Upper lobe of left lung (tissue), 6 donors: ENCODE results near the gene NXPE3. TPM values are rescaled to one million over a fixed set of nuclear protein-coding genes. Genes with fewer than 3 reads are reported as not detected.

Experiments used
- ATAC-seq, 2 donors: fragments of 200-7000 bp; cut with Tn5 transposase; one replicate each; pipeline ENCODE4 v1.9.1; 2022; ENCODE audit warnings: mild to moderate bottlenecking in 2 of 2, moderate library complexity in 2 of 2; ENCODE audit not compliant: low FRiP score in 2 of 2
- DNase-seq, 2 donors: peaks; one replicate each; pipeline ENCODE4 v3.0.0-alpha.2; 2019 to 2020
- H3K27ac ChIP-seq, 4 donors: fragments of 200-600 bp; sonication (generic); one replicate each; pipeline ENCODE4 v1.5.1; 2016 to 2019
- H3K27me3 ChIP-seq, 4 donors: fragments of 200-600 bp; sonication (generic); one replicate each; pipeline ENCODE4 v1.5.1; 2017 to 2019
- H3K36me3 ChIP-seq, 4 donors: fragments of 200-600 bp; sonication (generic); one replicate each; pipeline ENCODE4 v1.5.1; 2016 to 2019
- H3K4me1 ChIP-seq, 4 donors: fragments of 200-600 bp; sonication (generic); one replicate each; pipeline ENCODE4 v1.5.1; 2018 to 2019
- H3K4me3 ChIP-seq, 4 donors: fragments of 200-600 bp; sonication (generic); one replicate each; pipeline ENCODE4 v1.5.1; 2017 to 2019; ENCODE audit warnings: mild to moderate bottlenecking in 2 of 4, moderate library complexity in 1 of 4
- H3K9me3 ChIP-seq, 4 donors: fragments of 200-600 bp; sonication (generic); one replicate each; pipeline ENCODE4 v1.5.1; 2018 to 2019
- CTCF ChIP-seq, 6 experiments: fragments of 450-650 bp in 4 of 6; fragments of 200-600 bp in 2 of 6; sonication (generic) in 2 of 6; IDR thresholded peaks; one replicate each; pipeline ENCODE4 v1.5.1; 2016 to 2019; ENCODE audit warnings: antibody characterized with exemption in 6 of 6
- EP300 ChIP-seq, 4 donors: sonication (generic); formaldehyde crosslinking; IDR thresholded peaks; one replicate each; pipeline ENCODE4 v1.5.1; 2017; ENCODE audit warnings: antibody characterized with exemption in 4 of 4, control low read depth in 2 of 4
- POLR2A ChIP-seq, 4 donors: fragments of 450-650 bp; IDR thresholded peaks; one replicate each; pipeline ENCODE4 v1.5.1; 2016 to 2017; ENCODE audit warnings: antibody characterized with exemption in 4 of 4, mild to moderate bottlenecking in 2 of 4
- POLR2AphosphoS5 ChIP-seq, 2 donors: sonication (generic); formaldehyde crosslinking; IDR thresholded peaks; one replicate each; pipeline ENCODE4 v1.5.1; 2017; ENCODE audit warnings: antibody characterized with exemption in 2 of 2
- WGBS, 2 donors: methylation state at CpG; one replicate each; pipeline ENCODE4 v1.1.5; 2017 to 2018; 5-methylcytosine and 5-hydroxymethylcytosine counted together
- total RNA-seq, 6 donors: library from RNA; depleted of rRNA in 4 of 6; stranded (reverse); fragments of >200 nt in 4 of 6; gene quantifications; one replicate each; pipeline versions ENCODE4 v1.1.0 to v1.2.1, GENCODE V29; 2016 to 2021
- donor health status: DM: no; HTN: no; CAD: no; lungs with moderate emphysema.
- donor health status: DM: no; HTN: yes; CAD: no; lungs with severe emphysema.

NXPE3 gene
- total RNA-seq, 6 donors from 2014 or later, result 7.2 to 16.8 (median 15.5) TPM

GRCh38 chr3:101813817-101814440 lies 34.9 kb downstream of the NXPE3 start:
- H3K27ac ChIP-seq, result no peak overlapping the region
- TF ChIP-seq POLR2AphosphoS5 (IDR thresholded peaks at IDR 0.05), result no peak
- no peak for TF ChIP-seq EP300 (IDR thresholded peaks at IDR 0.05)
- peak; percentile 25 to 64 (median 47) for TF ChIP-seq CTCF (IDR thresholded peaks at IDR 0.05)
- no peak for TF ChIP-seq POLR2A (IDR thresholded peaks at IDR 0.05)
- ATAC-seq (peak in 1 of 2 donors; percentile 74), DNase-seq (no peak)
- no peak overlapping the region for H3K4me3 ChIP-seq
- H3K9me3 ChIP-seq, result no peaks in the 10 kb centered on the region
- H3K27me3 ChIP-seq, result no peaks in the 10 kb centered on the region
- peaks cover 0 to 12% (median 0%) of the 10 kb centered on the region in 4 donors for H3K36me3 ChIP-seq
- H3K4me1 ChIP-seq, result peaks cover 4 to 24% (median 14%) of the 10 kb centered on the region in 4 donors
- WGBS, 2 donors, result 54 to 66% methylated on average over 7 of the region's 7 CpGs

GRCh38 chr3:101814835-101815234 lies 35.8 kb downstream of the NXPE3 start:
- no peaks in the 10 kb centered on the region for H3K9me3 ChIP-seq
- peak in 1 of 2 donors; percentile 55 for ATAC-seq
- H3K4me1 ChIP-seq, result peaks cover 2 to 15% (median 8%) of the 10 kb centered on the region in 4 donors
- 52 to 59% methylated on average over 3 of the region's 3 CpGs for WGBS, 2 donors
- H3K27me3 ChIP-seq, result no peaks in the 10 kb centered on the region
- TF ChIP-seq POLR2AphosphoS5 (IDR thresholded peaks at IDR 0.05) (no peak), CTCF (IDR thresholded peaks at IDR 0.05) (no peak), POLR2A (IDR thresholded peaks at IDR 0.05) (no peak), EP300 (IDR thresholded peaks at IDR 0.05) (no peak)
- peaks cover 0 to 14% (median 0%) of the 10 kb centered on the region in 4 donors for H3K36me3 ChIP-seq
- H3K4me3 ChIP-seq, result no peak overlapping the region
- no peak for DNase-seq
- H3K27ac ChIP-seq, result no peak overlapping the region

- ATAC-seq (no peak), DNase-seq (no peak)
- H3K9me3 ChIP-seq, result no peaks in the 10 kb centered on the region
- peaks cover 0 to 16% (median 2%) of the 10 kb centered on the region in 4 donors for H3K36me3 ChIP-seq
- no peak for TF ChIP-seq CTCF (IDR thresholded peaks at IDR 0.05)
- no peak for TF ChIP-seq EP300 (IDR thresholded peaks at IDR 0.05)
- no peak for TF ChIP-seq POLR2A (IDR thresholded peaks at IDR 0.05)
- no peak for TF ChIP-seq POLR2AphosphoS5 (IDR thresholded peaks at IDR 0.05)
- no peaks in the 10 kb centered on the region for H3K27me3 ChIP-seq
- peak overlapping the region in 1 of 4 donors; percentile 20 for H3K27ac ChIP-seq
- WGBS, 2 donors, result 65 to 68% methylated on average over 4 of the region's 4 CpGs
- H3K4me1 ChIP-seq, result peaks cover 0 to 12% (median 5%) of the 10 kb centered on the region in 4 donors
- no peak overlapping the region for H3K4me3 ChIP-seq
Measured at GRCh38 chr3:101816215-101817149, 37.5 kb downstream of the NXPE3 start.

DNA sequence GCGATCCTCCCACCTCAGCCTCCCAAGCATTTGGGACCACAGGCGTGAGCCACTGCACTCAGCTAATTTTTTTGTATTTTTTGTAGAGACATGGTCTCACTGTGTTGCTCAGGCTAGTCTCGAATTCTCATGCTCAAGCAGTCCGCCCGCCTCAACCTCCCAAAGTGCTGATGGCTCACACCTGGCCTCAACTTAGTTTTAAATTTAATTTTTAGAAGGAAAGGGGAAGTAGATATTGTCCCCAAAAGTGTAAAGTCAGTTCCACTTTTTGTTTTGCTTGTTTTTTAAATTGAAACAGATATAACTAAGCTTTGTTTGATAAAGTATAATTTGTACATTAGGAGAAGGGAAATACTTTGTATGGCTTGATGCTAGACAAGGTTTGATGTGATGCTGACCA lies 39.0 kb downstream of the NXPE3 start:
- DNase-seq (no peak), ATAC-seq (no peak)
- no peak for TF ChIP-seq EP300 (IDR thresholded peaks at IDR 0.05)
- TF ChIP-seq CTCF (IDR thresholded peaks at IDR 0.05), result no peak
- no peak for TF ChIP-seq POLR2A (IDR thresholded peaks at IDR 0.05)
- no peak for TF ChIP-seq POLR2AphosphoS5 (IDR thresholded peaks at IDR 0.05)
- H3K9me3 ChIP-seq, result no peaks in the 10 kb centered on the region
- peaks cover 0 to 27% (median 6%) of the 10 kb centered on the region in 4 donors for H3K36me3 ChIP-seq
- H3K27ac ChIP-seq, result no peak overlapping the region
- H3K27me3 ChIP-seq, result no peaks in the 10 kb centered on the region
- H3K4me3 ChIP-seq, result no peak overlapping the region
- WGBS, 2 donors, result 91 to 97% methylated on average over 5 of the region's 5 CpGs
- peaks cover 0 to 12% (median 5%) of the 10 kb centered on the region in 4 donors for H3K4me1 ChIP-seq
